Liver (tissue), 9 donors: ENCODE measurements around the gene SBF2. TPM values are rescaled to one million over a fixed set of nuclear protein-coding genes. Genes with fewer than 3 reads are reported as not detected.

Source experiments
- DNase-seq: peaks from one replicate; pipeline ENCODE4 v3.0.0-alpha.2; 2017; ENCODE audit warnings: low spot score
- H3K27ac ChIP-seq, 2 donors: one replicate each; pipeline ENCODE4 v1.7.0; 2013; ENCODE audit warnings: inconsistent platforms in 2 of 2, low read length in 2 of 2, control low read depth in 1 of 2, low read depth in 1 of 2, mild to moderate bottlenecking in 1 of 2
- H3K27me3 ChIP-seq, 4 donors: one replicate each; pipeline versions ENCODE4 v1.6.1 to v1.7.0; 2013; ENCODE audit warnings: low read length in 3 of 4, inconsistent platforms in 1 of 4, mild to moderate bottlenecking in 1 of 4, moderate library complexity in 1 of 4; ENCODE audit not compliant: control insufficient read depth in 4 of 4, insufficient read depth in 4 of 4
- H3K36me3 ChIP-seq, 4 donors: one replicate each; pipeline versions ENCODE4 v1.6.1 to v1.7.0; 2013; ENCODE audit warnings: low read length in 3 of 4, mild to moderate bottlenecking in 3 of 4, low read depth in 1 of 4, moderate library complexity in 1 of 4; ENCODE audit not compliant: control insufficient read depth in 4 of 4, insufficient read depth in 3 of 4
- H3K4me1 ChIP-seq, 4 donors: one replicate each; pipeline versions ENCODE4 v1.6.1 to v1.7.0; 2013; ENCODE audit warnings: low read length in 3 of 4, mild to moderate bottlenecking in 3 of 4, moderate library complexity in 1 of 4; ENCODE audit not compliant: control insufficient read depth in 4 of 4, insufficient read depth in 4 of 4
- H3K4me3 ChIP-seq, 3 donors: one replicate each; pipeline versions ENCODE4 v1.6.1 to v1.7.0; 2013; ENCODE audit warnings: low read length in 3 of 3, control low read depth in 1 of 3, low read depth in 1 of 3, mild to moderate bottlenecking in 1 of 3
- H3K9ac ChIP-seq, 2 donors: one replicate each; pipeline ENCODE4 v1.7.0; 2013; ENCODE audit warnings: low read length in 2 of 2, mild to moderate bottlenecking in 2 of 2, moderate library complexity in 2 of 2, control low read depth in 1 of 2, low read depth in 1 of 2
- H3K9me3 ChIP-seq, 4 donors: one replicate each; pipeline versions ENCODE4 v1.6.1 to v1.7.0; 2013; ENCODE audit warnings: low read length in 3 of 4; ENCODE audit not compliant: control insufficient read depth in 4 of 4
- ATF3 ChIP-seq: IDR thresholded peaks from 2 replicates; pipeline ENCODE4 v1.6.1; 2016; ENCODE audit warnings: antibody characterized with exemption
- CTCF ChIP-seq: fragments of 150-350 bp; IDR thresholded peaks from 2 replicates; pipeline ENCODE4 v1.5.1; 2017; ENCODE audit warnings: improper control_type of control experiment, low read depth, low read length; ENCODE audit not compliant: missing input control
- EGR1 ChIP-seq, 2 donors: IDR thresholded peaks; 2 replicates each; pipeline ENCODE4 v1.6.1; 2016 to 2018; ENCODE audit warnings: antibody characterized with exemption in 2 of 2, low read depth in 2 of 2
- FOXA1 ChIP-seq: IDR thresholded peaks from 2 replicates; pipeline ENCODE4 v1.6.1; 2016; ENCODE audit warnings: antibody characterized with exemption
- FOXA2 ChIP-seq: IDR thresholded peaks from 2 replicates; pipeline ENCODE4 v1.6.1; 2016; ENCODE audit warnings: antibody characterized with exemption
- GABPA ChIP-seq, 2 donors: IDR thresholded peaks in 1 of 2; conservative IDR thresholded peaks in 1 of 2; 2 replicates each; pipeline ENCODE4 v1.6.1; 2016; ENCODE audit warnings: antibody characterized with exemption in 2 of 2, mild to moderate bottlenecking in 1 of 2, moderate library complexity in 1 of 2
- HNF4A ChIP-seq, 2 donors: conservative IDR thresholded peaks; 2 replicates each; pipeline ENCODE4 v1.6.1; 2016; ENCODE audit warnings: antibody characterized with exemption in 2 of 2, mild to moderate bottlenecking in 2 of 2
- HNF4G ChIP-seq: IDR thresholded peaks from 2 replicates; pipeline ENCODE4 v1.6.1; 2016; ENCODE audit warnings: antibody characterized with exemption
- JUND ChIP-seq, 2 donors: IDR thresholded peaks; 2 replicates each; pipeline ENCODE4 v1.6.1; 2016; ENCODE audit warnings: antibody characterized with exemption in 2 of 2
- MAX ChIP-seq: IDR thresholded peaks from 2 replicates; pipeline ENCODE4 v1.6.1; 2016; ENCODE audit warnings: antibody characterized with exemption
- NR2F2 ChIP-seq: IDR thresholded peaks from 2 replicates; pipeline ENCODE4 v1.6.1; 2016; ENCODE audit warnings: antibody characterized with exemption
- RAD21 ChIP-seq, 2 donors: IDR thresholded peaks; 2 replicates each; pipeline ENCODE4 v1.6.1; 2016; ENCODE audit warnings: antibody characterized with exemption in 2 of 2, mild to moderate bottlenecking in 2 of 2
- REST ChIP-seq: IDR thresholded peaks from 2 replicates; pipeline ENCODE4 v1.6.1; 2016; ENCODE audit warnings: antibody characterized with exemption, mild to moderate bottlenecking
- RXRA ChIP-seq, 2 donors: IDR thresholded peaks; 2 replicates each; pipeline ENCODE4 v1.6.1; 2017 to 2018; ENCODE audit warnings: antibody characterized with exemption in 2 of 2, mild to moderate bottlenecking in 1 of 2
- SP1 ChIP-seq: IDR thresholded peaks from 2 replicates; pipeline ENCODE4 v1.6.1; 2018; ENCODE audit warnings: antibody characterized with exemption, mild to moderate bottlenecking
- TAF1 ChIP-seq: conservative IDR thresholded peaks from 2 replicates; pipeline ENCODE4 v1.6.1; 2016; ENCODE audit warnings: antibody characterized with exemption, mild to moderate bottlenecking
- YY1 ChIP-seq: IDR thresholded peaks from 2 replicates; pipeline ENCODE4 v1.6.1; 2016; ENCODE audit warnings: antibody characterized with exemption, mild to moderate bottlenecking
- WGBS: extraction: QIAGEN DNeasy Blood & Tissue Kit; methylation state at CpG from one replicate; pipeline ENCODE4 v1.1.7; 2013; 5-methylcytosine and 5-hydroxymethylcytosine counted together
- polyA plus RNA-seq, 2 donors: library from polyadenylated mRNA; stranded (reverse) in 1 of 2; unstranded in 1 of 2; fragments of 200-250 nt in 1 of 2; fragments of >200 nt in 1 of 2; fragmentation: Nextera tagmentation in 1 of 2; extraction: Ambion mirVana in 1 of 2; gene quantifications; one replicate each; pipeline versions ENCODE4 v1.2.1 to v1.2.3, GENCODE V29; 2013 to 2015
- total RNA-seq, 2 donors: library from RNA; depleted of rRNA; stranded (reverse); fragments of >200 nt; gene quantifications; one replicate each; pipeline ENCODE4 v1.2.3, GENCODE V29; 2014
- donor health status: healthy.
- donor health status: healthy.
- donor health status: healthy.
- donor health status: healthy.
- donor health status: healthy.

Gene SBF2
- total and polyA plus RNA-seq, 4 donors = 7.5 to 31.3 (median 14.7) TPM

GRCh38 chr11:10049756-10050155, 244.3 kb downstream of the SBF2 start (continued):
- no peak for TF ChIP-seq RXRA (IDR thresholded peaks at IDR 0.05)

- H3K36me3 ChIP-seq = no peaks in the 10 kb centered on the region
- TF ChIP-seq TAF1 (no peak), CTCF (no peak), FOXA1 (no peak), FOXA2 (no peak), RAD21 (IDR thresholded peaks at IDR 0.05) (no peak), HNF4A (conservative IDR thresholded peaks at IDR 0.05) (no peak), MAX (no peak), EGR1 (IDR thresholded peaks at IDR 0.05; ENCODE audit: low read depth in 2 of 2) (no peak), NR2F2 (no peak), YY1 (no peak), SP1 (no peak)
Observed at GRCh38 chr11:10048350-10048749, 245.7 kb downstream of the SBF2 start.

GRCh38 chr11:10044618-10045017, 249.4 kb downstream of the SBF2 start:
- Histone ChIP-seq H3K4me3 (peak overlapping the region in 1 of 3 donors; percentile 9), H3K9me3 (peaks cover 6 to 19% (median 7%) of the 10 kb centered on the region in 4 donors), H3K27me3 (no peaks in the 10 kb centered on the region), H3K4me1 (peaks cover 0 to 24% (median 12%) of the 10 kb centered on the region in 4 donors), H3K9ac (no peak overlapping the region), H3K27ac (no peak overlapping the region), H3K36me3 (no peaks in the 10 kb centered on the region)
- no peak for DNase-seq
- no peak for TF ChIP-seq YY1
- no peak for TF ChIP-seq HNF4G
- TF ChIP-seq TAF1 = no peak
- TF ChIP-seq FOXA2 = no peak
- TF ChIP-seq GABPA (IDR thresholded peaks at IDR 0.05 in 1 of 2, conservative IDR thresholded peaks at IDR 0.05 in 1 of 2) = no peak
- TF ChIP-seq HNF4A (conservative IDR thresholded peaks at IDR 0.05) = no peak
- no peak for TF ChIP-seq JUND (IDR thresholded peaks at IDR 0.05)
- WGBS = 94% methylated on average over 5 of the region's 5 CpGs

More at GRCh38 chr11:10048350-10048749, 245.7 kb downstream of the SBF2 start:
- Histone ChIP-seq H3K9ac (no peak overlapping the region), H3K27ac (no peak overlapping the region), H3K9me3 (peaks cover 6 to 19% (median 7%) of the 10 kb centered on the region in 4 donors), H3K27me3 (no peaks in the 10 kb centered on the region), H3K4me3 (no peak overlapping the region), H3K4me1 (peaks cover 0 to 9% (median under 1%) of the 10 kb centered on the region in 4 donors)
- DNase-seq = no peak

GRCh38 chr11:10042699-10043098, 251.3 kb downstream of the SBF2 start:
- H3K4me1 ChIP-seq = peaks cover 0 to 24% (median 12%) of the 10 kb centered on the region in 4 donors
- H3K9ac ChIP-seq = no peak overlapping the region
- DNase-seq = no peak
- no peaks in the 10 kb centered on the region for H3K27me3 ChIP-seq
- 27% methylated on average over 4 of the region's 4 CpGs for WGBS
- no peaks in the 10 kb centered on the region for H3K36me3 ChIP-seq
- peaks cover 6 to 19% (median 7%) of the 10 kb centered on the region in 4 donors for H3K9me3 ChIP-seq
- no peak overlapping the region for H3K4me3 ChIP-seq
- no peak overlapping the region for H3K27ac ChIP-seq
- TF ChIP-seq YY1 (peak; percentile 57), HNF4A (conservative IDR thresholded peaks at IDR 0.05) (peak; percentile 56 to 65), NR2F2 (no peak), MAX (no peak), FOXA2 (no peak), HNF4G (no peak), ATF3 (no peak), TAF1 (no peak), REST (no peak), SP1 (no peak), RXRA (IDR thresholded peaks at IDR 0.05) (peak in 1 of 2 donors; percentile 39), CTCF (no peak), GABPA (IDR thresholded peaks at IDR 0.05 in 1 of 2, conservative IDR thresholded peaks at IDR 0.05 in 1 of 2) (no peak), FOXA1 (no peak)
